Stimulated activated CD8-positive, alpha-beta memory T cell treated with anti-CD3 and anti-CD28 coated beads, Interleukin-12 subunit alpha, Interleukin-12 subunit beta, amount 100 ng/mL, for 1 hour (primary cell): Measurements from ENCODE around the gene RHBDL2.
"Not testable (repeated sequence)": the region's sequence is repeated elsewhere in the genome, so short reads cannot be mapped to it uniquely, and the experiment has no call there.

Experiments used
- DNase-seq: peaks from one replicate; pipeline ENCODE4 v3.0.0-alpha.2; 2020; ENCODE audit warnings: low read depth

RHBDL2 gene, protein sequence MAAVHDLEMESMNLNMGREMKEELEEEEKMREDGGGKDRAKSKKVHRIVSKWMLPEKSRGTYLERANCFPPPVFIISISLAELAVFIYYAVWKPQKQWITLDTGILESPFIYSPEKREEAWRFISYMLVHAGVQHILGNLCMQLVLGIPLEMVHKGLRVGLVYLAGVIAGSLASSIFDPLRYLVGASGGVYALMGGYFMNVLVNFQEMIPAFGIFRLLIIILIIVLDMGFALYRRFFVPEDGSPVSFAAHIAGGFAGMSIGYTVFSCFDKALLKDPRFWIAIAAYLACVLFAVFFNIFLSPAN

DNA sequence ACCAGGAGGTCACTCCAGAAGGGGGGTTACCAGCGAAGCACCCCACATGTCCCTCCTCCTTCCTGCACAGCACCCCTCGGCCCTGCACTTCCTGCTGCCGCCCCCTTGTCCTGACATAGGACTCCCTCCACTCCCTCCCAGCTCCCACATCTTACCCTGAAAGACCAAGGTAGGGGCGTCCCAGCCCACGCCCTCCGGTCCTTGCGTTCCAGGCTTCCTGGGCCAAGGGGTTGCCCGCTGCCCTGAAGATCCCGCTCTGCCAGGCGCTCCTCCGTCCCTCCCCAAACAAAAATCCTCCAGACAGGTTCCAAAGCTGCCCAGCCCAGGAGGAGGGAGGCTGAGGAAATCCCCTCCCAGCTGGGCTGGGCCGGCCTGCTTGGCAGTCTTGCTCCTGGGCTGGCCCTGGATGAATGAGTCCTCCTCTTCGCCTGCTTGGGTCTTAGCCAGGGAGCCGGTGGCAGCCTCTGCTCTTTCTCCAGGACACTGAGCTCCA, at the start of gene RHBDL2:
TSS of gene RHBDL2 (minus strand) at position 304 of the 493 bp plus-strand sequence. CDS start 22,618 bp downstream, outside the sequence.
- no peak for DNase-seq

DNA sequence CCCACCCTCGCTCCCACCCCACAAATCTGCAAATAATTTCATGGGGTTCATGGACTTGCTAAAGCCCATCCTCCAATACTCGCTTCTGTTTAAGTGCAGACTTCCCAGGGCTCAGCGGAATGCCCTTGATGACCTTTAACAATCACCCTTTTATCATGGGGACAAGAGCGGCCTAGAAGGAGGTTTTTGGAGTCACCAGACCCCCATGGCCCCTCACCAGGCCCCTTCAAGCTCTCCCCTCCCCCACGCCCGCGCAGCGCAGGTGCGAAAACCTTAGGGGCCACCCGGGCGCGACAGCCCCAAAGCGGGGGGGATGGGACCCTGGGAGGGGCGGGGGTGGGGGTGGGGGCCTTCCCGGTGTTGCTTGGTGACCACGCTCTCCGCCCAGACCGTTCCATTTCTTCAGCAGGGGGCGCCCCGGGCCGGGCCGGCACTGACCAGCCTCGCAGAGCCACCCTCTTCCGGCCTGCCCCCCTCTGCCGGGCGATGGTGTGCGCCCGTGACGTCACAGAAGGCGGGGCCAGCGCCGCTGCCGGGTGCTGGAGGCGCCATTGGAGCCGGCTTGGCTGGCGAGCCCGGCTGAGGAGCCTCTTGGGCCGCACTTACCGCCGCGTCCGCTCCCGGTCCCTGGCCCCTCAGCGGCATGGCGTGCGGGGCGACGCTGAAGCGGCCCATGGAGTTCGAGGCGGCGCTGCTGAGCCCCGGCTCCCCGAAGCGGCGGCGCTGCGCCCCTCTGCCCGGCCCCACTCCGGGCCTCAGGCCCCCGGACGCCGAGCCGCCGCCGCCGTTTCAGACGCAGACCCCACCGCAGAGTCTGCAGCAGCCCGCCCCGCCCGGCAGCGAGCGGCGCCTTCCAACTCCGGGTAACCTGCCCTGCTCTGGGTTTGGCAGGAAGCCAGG, 49.4 kb upstream of the RHBDL2 start, which contains the start of gene AKIRIN1:
TSS of gene AKIRIN1 (plus strand) at position 539 of the 900 bp plus-strand sequence. CDS start at position 644, 105 bp downstream.
- peak; percentile 86 for DNase-seq

DNA sequence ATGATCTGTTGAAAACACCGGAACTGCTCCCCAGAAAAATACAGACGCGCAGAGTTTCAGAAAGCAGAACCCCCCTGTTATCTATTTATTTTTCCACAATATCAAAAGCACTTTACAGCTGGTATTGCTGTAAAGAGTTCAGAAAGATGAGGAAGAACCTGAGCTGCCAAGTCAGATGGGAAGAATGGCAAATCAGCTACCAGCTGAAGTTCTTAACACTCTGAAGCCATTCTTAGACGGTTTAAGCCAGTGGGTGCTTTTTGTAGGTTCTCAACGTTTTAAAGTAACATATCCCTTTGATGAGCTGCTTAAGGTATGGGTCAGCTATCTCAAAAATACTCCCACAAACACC, 48.7 kb upstream of the RHBDL2 start:
- no peak for DNase-seq

DNA sequence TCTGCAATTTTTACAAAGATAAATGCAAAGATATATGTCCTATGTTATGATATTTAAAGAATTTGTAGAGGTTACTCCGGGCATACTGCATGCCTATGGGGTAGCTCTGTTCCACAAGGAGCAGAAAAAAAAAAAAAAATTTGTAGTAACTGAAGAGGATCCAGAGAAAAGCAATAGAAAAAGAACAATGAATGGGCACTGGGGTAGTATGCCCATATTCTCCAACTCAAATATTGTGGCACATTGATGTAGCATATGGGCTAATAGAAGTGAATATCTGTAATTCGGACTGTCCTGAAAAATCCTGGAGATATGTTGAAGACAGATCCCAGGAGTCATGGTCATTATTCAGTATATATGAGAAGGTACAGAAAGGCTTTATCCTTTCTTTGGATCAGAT, 48.3 kb upstream of the RHBDL2 start:
- DNase-seq = no peak

DNA sequence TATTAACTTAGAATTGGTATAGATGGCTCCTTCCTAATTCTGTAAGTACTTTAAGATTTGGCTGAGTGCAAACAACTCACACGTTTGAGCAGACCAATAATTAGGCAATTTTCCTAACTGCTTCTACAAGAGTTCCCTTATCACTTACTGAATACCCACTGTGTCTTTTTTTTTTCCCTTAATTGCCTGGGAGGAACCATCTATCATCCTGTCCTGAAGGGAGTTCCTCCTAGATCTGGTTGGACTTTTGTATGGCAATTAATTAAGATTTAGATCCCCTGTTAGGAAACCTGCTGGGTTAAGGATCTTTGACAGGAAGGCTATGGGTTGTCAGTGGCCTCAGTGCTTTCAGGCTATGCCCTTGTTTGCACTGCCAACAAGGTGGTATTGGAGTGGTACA, 37.8 kb upstream of the RHBDL2 start:
- not testable (repeated sequence) for DNase-seq

DNA sequence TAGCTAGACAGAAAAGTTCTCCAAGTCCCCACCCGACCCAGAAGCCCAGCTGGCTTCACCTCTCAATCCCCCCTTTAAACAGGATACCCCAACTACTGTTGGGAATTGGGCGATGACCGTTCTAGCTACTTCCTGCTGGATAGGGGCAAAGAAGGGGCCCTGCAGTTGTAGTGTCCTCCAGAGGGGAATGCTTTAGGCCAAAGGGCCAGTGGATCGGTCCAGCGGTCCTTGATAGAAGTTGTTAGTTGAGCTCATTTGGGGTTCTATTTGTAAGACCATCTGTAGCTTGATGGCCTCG, 36.6 kb upstream of the RHBDL2 start:
- DNase-seq = not testable (repeated sequence)

DNA sequence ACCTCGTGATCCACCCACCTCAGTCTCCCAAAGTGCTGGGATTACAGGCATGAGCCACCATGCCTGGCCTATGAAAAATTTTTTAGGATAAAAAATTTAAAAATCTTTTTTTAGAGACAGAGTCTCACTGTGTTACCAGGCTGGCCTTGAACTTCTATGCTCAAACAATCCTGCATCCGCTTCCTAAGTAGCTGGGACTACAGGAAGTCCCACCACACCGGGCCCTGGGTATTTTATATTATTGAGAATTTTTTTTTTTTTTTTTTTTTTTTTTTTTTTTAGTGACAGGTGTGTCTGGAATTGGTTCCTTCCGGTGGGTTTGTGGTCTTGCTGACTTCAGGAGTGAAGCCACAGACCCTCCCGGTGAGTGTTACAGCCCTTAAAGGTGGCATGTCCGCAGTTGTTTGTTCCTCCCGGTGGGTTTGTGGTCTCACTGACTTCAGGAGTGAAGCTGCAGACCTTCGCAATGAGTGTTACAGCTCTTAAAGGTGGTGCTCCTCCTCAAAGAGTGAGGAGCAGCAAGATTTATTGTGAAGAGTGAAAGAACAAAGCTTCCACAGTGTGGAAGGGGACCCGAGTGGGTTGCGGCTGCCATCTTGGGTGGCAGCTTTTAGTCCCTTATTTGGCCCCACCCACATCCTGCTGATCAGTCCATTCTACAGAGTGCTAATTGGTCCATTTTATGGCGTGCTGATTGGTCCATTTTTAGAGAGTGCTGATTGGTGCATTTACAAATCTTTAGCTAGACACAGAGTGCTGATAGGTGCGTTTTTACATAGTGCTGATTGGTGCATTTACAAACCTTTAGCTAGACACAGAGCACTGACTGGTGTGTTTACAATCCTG, 36.0 kb upstream of the RHBDL2 start:
- DNase-seq = peak; percentile 33

DNA sequence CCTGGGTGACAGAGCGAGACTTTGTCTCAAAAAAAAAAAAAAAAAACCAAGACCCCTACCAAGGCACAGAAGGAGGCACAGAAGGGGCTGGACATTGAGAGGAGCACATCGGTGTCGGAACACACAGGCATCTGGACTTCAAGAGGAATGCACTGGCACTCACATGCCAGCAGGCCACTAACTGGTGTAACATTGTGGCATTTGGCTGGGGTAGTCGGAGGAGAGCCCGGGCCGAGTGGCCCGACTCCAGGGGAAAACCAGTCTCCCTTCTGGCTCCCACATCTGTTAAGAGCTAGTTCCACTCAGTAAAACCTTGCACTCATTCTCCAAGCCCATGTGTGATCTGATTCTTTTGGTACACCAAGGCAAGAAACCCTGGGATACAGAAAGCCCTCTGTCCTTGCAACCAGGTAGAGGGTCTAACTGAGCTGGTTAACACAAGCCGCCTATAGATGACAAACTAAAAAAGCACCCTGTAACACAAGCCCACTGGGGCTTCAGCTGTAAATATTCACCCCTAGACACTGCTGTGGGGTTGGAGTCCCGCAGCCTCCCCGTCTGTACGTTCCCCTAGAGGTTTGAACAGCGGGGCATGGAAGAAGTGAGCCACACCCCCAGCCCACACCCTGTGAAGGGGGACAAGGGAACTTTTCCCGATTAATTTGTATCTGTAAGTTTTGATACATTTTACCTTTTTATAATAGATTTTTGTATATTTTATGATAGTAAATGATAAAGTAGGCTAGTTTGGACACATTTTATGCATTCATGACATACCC, 32.2 kb upstream of the RHBDL2 start:
- no peak for DNase-seq

DNA sequence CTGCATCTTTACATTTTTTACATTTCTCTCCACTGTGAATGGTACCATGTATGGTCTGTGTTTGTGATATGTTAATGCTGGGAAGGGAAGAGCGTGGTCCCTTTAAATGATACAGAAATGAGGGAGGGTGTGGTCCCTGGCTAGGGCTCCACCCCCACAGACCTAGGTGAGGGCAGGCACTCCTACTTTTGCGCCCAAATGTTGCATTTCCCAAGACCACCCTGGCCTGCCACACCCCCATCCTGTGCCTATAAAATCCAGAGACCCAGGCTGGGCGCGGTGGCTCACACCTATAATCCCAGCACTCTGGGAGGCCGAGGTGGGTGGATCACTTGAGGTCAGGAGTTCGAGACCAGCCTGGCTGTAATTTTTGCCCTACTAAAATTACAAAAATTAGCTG, 31.5 kb upstream of the RHBDL2 start:
- not testable (repeated sequence) for DNase-seq

DNA sequence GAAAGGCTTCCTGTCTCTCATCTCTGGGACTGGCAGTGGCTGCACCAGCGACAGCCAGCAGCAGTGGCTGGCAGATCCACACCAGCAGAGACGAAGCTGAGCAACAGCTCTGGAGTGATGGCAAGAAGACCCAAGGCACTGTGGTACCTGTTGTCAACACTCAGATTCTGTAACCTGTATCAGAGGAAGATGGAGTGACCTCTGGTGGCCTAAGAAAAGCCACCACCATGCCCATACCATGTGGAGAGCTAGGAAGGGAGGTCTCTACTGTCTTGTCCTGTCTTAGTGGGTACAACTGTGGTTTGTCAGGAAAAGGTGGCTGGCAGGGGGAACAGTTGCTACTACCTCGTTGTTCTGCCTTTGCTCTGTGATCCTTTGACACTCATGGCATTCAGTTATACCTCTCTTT, 22.5 kb upstream of the RHBDL2 start:
- no peak for DNase-seq

DNA sequence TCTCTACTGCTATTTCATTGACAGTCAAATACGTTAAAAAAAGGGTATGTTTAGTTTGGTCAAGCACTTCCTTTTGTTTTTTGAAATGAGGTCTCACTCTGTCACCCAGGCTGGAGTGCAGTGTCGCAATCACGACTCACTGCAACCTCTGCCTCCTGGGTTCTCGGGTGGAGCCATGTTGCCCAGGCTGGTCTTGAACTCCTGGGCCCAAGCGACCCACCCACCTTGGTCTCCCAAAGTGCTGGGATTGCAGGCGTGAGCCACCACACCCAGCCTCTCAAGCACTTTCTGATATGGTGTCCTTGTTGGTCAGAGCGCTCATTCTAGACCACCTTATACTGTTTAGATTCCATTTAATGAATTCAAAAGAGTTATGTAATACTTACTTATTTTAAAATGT, 20.9 kb upstream of the RHBDL2 start:
- DNase-seq = no peak

DNA sequence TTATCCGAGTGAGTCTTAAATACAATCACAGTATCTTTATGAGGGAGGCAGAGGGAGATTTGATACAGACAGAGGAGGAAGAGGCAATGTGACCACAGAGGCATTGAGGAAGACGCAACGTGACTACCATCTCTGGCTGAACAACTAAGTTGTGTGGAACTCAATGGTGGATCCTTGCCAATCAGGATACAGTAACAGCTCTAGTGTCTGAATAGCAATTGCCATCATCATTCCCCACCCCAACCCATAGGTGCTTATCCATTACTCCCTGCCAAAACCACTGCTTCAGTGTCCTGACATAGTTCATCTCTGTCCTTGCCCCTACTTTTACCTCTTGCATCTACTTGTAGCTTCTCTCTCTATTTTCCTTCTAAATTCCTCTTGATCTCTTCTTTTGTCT, 20.5 kb upstream of the RHBDL2 start:
- no peak for DNase-seq

DNA sequence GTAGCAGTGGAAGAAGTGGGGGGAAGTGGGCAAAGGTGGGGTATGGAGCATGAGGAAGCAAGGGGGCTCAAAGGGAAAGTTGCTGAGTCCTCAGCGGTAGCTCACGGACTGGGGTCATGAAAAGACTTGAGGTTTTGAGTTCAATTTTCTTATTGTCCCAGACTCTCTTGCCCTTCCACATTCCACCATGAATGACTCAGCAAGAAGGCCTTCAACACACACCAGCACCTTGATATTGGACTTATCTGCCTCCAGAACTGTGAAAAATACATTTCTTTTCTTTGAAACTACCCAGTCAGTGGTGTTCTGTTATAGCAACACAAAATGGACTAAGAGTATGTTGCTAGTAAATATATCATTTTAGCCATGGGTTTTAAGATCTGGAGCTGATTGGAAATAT, 17.3 kb upstream of the RHBDL2 start:
- DNase-seq = no peak

DNA sequence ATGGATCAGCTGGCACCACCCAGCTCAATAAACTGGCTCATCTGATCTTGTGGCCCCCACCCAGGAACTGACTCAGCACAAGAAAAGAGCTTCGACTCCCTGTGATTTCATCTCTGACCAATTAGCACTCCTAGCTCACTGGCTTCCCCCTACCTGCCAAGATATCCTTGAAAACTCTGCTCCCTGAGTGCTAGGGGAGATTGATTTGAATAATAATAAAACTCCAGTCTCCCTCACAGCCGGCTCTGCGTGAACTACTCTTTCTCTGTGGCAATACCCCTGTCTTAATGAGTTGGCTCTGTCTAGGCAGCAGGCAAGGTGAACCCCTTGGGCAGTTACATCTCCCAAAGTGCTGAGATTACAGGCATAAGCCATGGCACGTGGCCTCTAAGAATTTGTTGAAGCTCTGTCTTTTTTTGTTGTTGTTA, 11.8 kb upstream of the RHBDL2 start:
- no peak for DNase-seq

DNA sequence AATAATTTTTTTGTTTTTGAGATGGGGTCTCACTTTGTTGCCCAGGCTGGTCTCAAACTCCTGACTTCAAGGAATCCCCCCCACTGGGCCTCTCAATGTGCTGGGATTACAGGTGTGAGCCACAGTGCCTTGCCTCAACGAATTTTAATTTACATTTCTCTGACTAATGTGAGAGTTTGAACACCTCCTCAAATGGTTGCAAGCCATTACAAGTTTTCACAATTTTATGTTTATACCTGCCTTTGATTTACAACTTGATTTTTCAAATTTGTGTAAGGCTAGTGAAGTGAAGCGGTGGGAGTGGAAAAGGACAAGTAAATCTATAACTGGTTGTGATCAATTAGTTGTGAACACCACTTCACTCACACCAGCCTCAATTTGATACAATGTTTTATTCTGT, 8.9 kb upstream of the RHBDL2 start:
- DNase-seq = no peak

DNA sequence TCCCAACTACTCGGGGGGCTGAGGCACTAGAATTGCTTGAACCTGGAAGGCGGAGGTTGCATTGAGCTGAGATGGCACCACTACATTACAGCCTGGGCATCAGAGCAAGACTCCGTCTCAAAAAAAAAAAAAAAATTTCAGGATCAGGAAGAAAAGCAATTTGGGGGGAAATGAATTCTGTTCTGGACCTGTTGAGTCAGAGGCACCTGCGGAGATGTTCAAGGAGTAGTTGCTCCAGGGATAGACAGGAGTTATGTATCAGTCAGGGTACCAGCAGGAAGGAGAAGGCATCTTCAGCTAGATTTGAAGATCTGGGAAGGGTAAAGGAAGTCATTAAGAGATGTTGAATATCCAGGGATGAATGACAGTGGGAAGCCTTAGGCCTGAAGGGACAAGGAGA, 2.9 kb upstream of the RHBDL2 start:
- DNase-seq = no peak

DNA sequence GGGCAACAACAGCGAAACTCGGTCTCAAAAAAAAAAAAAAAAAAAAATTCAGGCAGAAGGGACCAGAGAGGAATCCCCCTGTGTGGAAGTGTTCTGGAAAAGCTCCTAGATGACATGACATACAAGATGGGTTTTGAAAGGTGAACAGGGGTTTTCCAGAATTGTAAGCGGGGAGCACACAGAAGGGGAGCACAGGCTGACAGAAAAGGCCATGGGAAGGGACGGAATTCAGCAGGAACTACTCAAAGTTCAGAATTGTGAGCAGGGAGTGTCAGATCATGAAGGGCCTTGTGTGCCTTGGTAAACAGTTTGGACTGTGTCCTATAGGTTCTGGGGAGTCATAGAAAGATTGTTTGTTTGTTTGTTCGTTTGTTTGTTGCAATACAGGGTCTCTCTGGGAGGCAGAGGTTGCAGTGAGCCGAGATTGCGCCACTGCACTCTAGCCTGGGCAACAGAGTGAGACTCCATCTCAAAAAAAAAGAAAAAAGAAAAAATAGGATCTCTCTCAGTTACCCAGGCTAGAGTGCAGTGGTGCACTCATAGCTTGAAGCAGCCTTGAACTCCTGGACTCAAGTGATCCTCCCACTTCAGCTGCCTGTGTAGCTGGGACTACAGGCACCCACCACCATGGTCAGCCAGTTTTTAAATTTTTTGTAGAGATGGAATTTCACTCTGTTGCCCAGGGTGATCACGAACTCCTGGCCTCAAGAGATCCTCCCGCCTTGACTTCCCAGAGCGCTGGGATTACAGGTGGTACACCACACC, 1.2 kb upstream of the RHBDL2 start:
- no peak for DNase-seq

DNA sequence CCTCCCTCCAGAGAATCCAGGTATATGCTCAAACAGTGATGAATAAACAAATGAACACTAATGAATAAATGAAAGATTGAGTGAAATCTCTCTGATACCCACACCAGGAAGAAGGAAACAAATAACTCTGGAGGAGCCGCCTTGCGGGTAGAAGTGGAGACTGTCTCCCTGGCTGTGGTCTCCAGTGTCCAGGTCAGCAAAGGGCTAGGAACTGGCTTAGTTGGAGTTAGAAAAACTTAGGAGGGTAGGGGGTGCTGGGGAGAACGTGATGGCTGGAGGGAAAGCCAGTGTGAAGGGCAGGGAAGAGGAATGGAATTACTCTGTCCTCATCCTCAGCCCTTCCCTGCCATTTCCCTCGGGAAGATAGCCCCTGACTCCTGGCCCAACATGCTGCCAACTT, 537 bp downstream of the RHBDL2 start:
- no peak for DNase-seq

DNA sequence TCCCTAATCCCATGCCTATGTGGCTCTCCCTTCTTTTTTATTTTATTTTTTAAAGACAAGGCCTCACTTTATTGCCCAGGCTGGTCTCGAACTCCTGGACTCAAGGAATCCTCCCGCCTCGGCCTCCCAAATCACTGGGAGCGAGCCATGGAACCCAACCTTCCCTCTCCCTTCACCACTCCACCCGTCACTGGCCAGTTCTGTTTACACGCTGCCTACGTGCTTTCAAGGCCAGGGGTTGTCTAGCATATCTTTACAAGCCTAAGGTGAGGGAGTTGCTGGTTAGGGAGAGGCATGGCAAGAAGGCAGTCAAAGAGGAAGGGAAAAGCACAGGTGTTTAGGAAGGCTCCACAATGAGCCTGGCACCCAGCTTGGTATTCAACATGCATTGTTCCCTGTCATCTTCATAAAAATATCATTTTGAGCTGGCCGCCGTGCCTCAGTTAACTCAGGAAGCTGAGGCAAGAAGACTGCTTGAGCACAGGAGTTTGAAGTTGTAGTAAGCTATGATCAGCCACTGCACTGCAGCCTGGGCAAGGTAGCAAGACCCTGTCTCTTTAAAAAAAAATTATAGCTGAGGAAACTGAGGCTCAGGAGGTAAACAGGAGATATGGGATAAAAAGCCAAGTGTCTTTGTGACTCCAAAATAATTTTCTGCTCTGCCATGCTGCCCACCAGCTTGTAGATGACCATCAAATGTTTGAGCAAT, 1.1 kb downstream of the RHBDL2 start:
- no peak for DNase-seq

DNA sequence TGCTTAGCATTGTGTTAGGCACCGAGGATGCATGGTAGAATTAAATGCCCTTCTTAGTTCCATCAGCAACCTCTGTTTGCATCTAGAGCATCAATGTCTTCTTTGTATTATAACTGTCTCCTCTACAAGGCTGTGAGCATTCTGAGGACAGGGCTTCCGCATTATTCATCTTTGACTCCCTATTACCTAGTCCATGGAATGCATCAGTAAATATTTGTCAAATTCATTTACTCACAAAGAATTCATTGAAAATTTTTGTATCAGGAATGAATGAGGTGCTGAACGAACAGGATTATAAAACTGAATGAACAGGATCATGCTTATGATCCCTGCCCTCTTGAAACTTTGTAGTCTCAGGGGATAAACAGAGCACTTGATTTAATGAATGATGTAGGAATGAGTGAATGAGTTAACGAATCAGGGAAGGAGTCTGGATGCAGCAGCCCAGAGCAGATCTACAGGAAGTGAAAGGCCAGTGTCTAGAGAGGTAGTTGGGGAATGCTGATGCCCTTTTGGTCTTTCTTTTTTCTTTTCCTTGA, 2.8 kb downstream of the RHBDL2 start:
- no peak for DNase-seq
